GM10266 (cell line): ENCODE measurements around the gene ARFGEF3.

Experiments used
- DNase-seq: peaks from one replicate; pipeline ENCODE4 v3.0.0; 2012; ENCODE audit errors: extremely low spot score
- CTCF ChIP-seq: IDR thresholded peaks from 2 replicates; pipeline ENCODE4 v1.5.1; 2012; ENCODE audit warnings: mild to moderate bottlenecking, low read depth; ENCODE audit not compliant: control insufficient read depth, insufficient read depth; ENCODE audit errors: missing control alignments

Gene ARFGEF3

GRCh38 chr6:138309695-138310094 lies 148.0 kb downstream of the ARFGEF3 start:
- no peak for DNase-seq
- no peak for TF ChIP-seq CTCF

DNA sequence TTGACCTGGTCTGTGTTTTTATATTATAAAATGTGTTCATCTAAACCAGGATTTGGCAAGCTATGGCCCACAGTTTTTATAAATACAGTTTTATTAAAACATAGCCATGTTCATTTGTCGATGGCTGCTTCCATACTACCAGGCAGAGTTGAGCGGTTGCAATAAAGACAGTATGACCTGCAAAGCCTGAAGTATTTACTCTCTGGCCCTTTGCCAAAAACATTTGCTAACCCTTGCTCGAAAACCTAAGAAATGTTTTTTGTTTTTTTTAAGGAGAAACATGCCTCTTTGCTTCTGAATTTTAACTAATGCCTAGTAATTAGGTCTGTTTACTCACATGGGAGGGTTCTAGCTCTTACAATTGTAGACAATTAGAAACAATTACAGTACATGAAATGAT lies 148.6 kb downstream of the ARFGEF3 start:
- no peak for DNase-seq
- no peak for TF ChIP-seq CTCF

GRCh38 chr6:138310821-138311220 lies 149.1 kb downstream of the ARFGEF3 start:
- no peak for TF ChIP-seq CTCF
- no peak for DNase-seq

DNA sequence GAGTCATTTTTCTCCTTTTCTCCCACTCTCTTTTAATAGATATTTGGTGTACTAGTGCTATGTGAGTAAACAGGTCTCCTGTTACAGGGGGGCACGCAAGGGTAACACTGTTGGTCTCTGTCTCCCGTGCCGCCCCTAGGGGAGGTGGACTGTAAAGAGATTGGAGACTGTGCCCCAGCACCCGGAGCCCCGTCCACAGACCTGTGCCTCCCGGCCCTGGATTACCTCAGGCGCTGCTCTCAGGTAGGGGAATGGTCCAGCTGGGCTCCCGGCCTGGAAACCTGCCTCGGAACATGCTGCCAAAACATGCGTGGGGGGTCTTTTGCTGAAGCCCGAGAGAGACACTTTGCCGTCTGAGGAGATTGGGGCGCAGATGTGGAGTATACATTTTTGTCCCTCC lies 149.5 kb downstream of the ARFGEF3 start:
- no peak for DNase-seq
- no peak for TF ChIP-seq CTCF

DNA sequence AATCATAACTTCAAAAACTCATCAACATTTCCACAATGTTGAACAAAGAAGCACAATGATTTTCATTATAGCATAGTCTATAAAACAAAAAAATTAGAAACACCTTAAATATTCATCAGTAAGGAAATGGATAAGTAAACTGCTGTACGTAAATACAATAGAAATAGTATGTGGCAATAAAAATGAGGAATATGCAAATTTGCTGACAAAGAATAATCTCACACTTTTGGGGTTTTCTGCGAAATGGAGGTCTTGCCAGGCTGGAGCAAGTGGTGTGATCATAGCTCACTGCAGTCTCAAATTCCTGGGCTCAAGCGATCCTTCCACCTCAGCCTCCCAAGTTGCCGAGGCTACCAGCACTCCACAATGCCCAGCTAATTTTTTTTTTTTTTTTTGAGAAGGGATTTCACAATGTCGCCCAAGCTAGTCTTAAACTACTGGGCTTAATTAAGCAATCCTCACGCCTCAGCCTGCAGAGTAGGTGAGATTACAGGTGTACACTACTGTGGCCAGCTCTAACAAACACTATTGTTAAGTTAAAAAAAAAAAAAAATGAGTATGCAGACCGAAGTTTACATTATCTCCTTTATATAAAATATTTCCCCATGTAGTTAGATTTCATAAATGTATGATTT lies 157.1 kb downstream of the ARFGEF3 start:
- no peak for TF ChIP-seq CTCF
- no peak for DNase-seq

DNA sequence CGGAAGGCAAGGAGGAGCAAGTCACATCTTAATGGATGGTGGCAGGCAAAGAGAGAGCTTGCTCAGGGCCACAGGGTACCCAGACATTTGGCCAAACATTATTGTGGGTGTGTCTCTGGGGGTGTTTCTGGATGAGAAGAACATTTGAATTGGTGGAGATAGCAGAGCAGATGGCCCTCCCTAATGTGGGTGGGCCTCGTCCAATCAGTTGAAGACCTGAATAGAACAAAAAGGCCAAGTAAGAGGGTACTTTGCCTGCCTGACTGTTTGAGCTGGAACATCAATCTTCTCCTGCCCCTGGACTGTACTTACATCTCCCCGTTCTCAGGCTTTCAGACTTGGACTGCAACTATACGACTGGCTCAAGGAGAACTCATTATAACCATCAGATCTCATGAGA lies 160.2 kb downstream of the ARFGEF3 start:
- DNase-seq: no peak
- TF ChIP-seq CTCF: no peak

GRCh38 chr6:138323821-138324220 lies 162.1 kb downstream of the ARFGEF3 start:
- no peak for TF ChIP-seq CTCF
- DNase-seq: no peak
